WTC11 (cell line): Measurements from ENCODE around the gene CD1D. TPM values are rescaled to one million over a fixed set of nuclear protein-coding genes. Genes with fewer than 3 reads are reported as not detected.

Experiments
- ATAC-seq: fragments of 200-7000 bp; cut with Tn5 transposase; 2 replicates; pipeline ENCODE4 v1.10.0; 2021; ENCODE audit warnings: mild to moderate bottlenecking, moderate library complexity
- CTCF ChIA-PET: fragments of 300-600 bp; sonication (Branson Sonifier 250); formaldehyde crosslinking; loops from one replicate; lab custom pipeline; 2021; ENCODE audit warnings: antibody characterized with exemption; lab: Charles Lee
- POLR2A ChIA-PET: fragments of 350-600 bp; sonication (Branson Sonifier 250); formaldehyde crosslinking; loops from one replicate; lab custom pipeline; 2021; ENCODE audit warnings: antibody characterized with exemption; lab: Charles Lee
- DNase-seq: peaks from one replicate; pipeline ENCODE4 v3.0.0; 2021; ENCODE audit warnings: low spot score
- H3K27ac Mint-ChIP-seq: 2 replicates; pipeline ENCODE4 v1.8.0; 2021; ENCODE audit warnings: mixed read lengths
- H3K27me3 Mint-ChIP-seq: 2 replicates; pipeline ENCODE4 v1.8.0; 2021; ENCODE audit warnings: low read depth, mild to moderate bottlenecking, moderate library complexity, mixed read lengths
- H3K36me3 Mint-ChIP-seq: 2 replicates; pipeline ENCODE4 v1.8.0; 2021; ENCODE audit warnings: mixed read lengths
- H3K4me1 Mint-ChIP-seq: 2 replicates; pipeline ENCODE4 v1.8.0; 2022; ENCODE audit warnings: mixed read lengths
- H3K4me3 Mint-ChIP-seq: 2 replicates; pipeline ENCODE4 v1.8.0; 2021; ENCODE audit warnings: mild to moderate bottlenecking, moderate library complexity, mixed read lengths
- H3K9me3 Mint-ChIP-seq: 2 replicates; pipeline ENCODE4 v1.8.0; 2021; ENCODE audit warnings: mixed read lengths
- ARID4B ChIP-seq: sonication (generic); formaldehyde crosslinking; IDR thresholded peaks from 2 replicates; pipeline ENCODE4 v1.8.0; 2023; ENCODE audit warnings: missing genetic modification reagents, mild to moderate bottlenecking, borderline replicate concordance
- ATF3 ChIP-seq: sonication (generic); formaldehyde crosslinking; conservative IDR thresholded peaks from 2 replicates; pipeline ENCODE4 v1.8.1; 2022; ENCODE audit warnings: mild to moderate bottlenecking, missing genetic modification reagents
- ERG ChIP-seq: fragments of 250-450 bp; sonication (Bioruptor Pico); IDR thresholded peaks from 2 replicates; pipeline ENCODE4 v1.8.0; 2021; ENCODE audit warnings: mild to moderate bottlenecking
- FOXP1 ChIP-seq: sonication (generic); formaldehyde crosslinking; IDR thresholded peaks from 2 replicates; pipeline ENCODE4 v1.8.0; 2022; ENCODE audit warnings: missing genetic modification reagents, mild to moderate bottlenecking, moderate library complexity, borderline replicate concordance
- GTF2I ChIP-seq: fragments of 250-450 bp; sonication (Bioruptor Pico); conservative IDR thresholded peaks from 2 replicates; pipeline ENCODE4 v1.4.0; 2021; ENCODE audit warnings: mild to moderate bottlenecking
- JAZF1 ChIP-seq: fragments of 250-450 bp; sonication (Bioruptor Pico); IDR thresholded peaks from 2 replicates; pipeline ENCODE4 v1.9.0; 2021; ENCODE audit warnings: moderate library complexity, mild to moderate bottlenecking, inconsistent platforms
- NFYB ChIP-seq: sonication (generic); formaldehyde crosslinking; conservative IDR thresholded peaks from 2 replicates; pipeline ENCODE4 v1.8.0; 2022; ENCODE audit warnings: low read depth, missing genetic modification reagents
- OVOL2 ChIP-seq: fragments of 250-450 bp; sonication (Bioruptor Pico); IDR thresholded peaks from 2 replicates; pipeline ENCODE4 v1.9.0; 2021; ENCODE audit warnings: mild to moderate bottlenecking, borderline replicate concordance
- RELA ChIP-seq: sonication (generic); formaldehyde crosslinking; IDR thresholded peaks from 2 replicates; pipeline ENCODE4 v1.8.1; 2022; ENCODE audit warnings: missing genetic modification reagents, mild to moderate bottlenecking, borderline replicate concordance
- RORB ChIP-seq: fragments of 250-450 bp; sonication (Bioruptor Pico); IDR thresholded peaks from 2 replicates; pipeline ENCODE4 v1.9.0; 2021; ENCODE audit warnings: mild to moderate bottlenecking
- SP1 ChIP-seq: sonication (generic); formaldehyde crosslinking; conservative IDR thresholded peaks from 2 replicates; pipeline ENCODE4 v1.8.1; 2022; ENCODE audit warnings: missing genetic modification reagents
- USF2 ChIP-seq: sonication (generic); formaldehyde crosslinking; IDR thresholded peaks from 2 replicates; pipeline ENCODE4 v1.8.1; 2023; ENCODE audit warnings: mild to moderate bottlenecking, missing genetic modification reagents, moderate library complexity
- ZBTB21 ChIP-seq: sonication (generic); formaldehyde crosslinking; IDR thresholded peaks from 2 replicates; pipeline ENCODE4 v1.8.1; 2023; ENCODE audit warnings: mild to moderate bottlenecking, missing genetic modification reagents, borderline replicate concordance
- ZNF121 ChIP-seq: sonication (generic); formaldehyde crosslinking; IDR thresholded peaks from 2 replicates; pipeline ENCODE4 v1.8.0; 2023; ENCODE audit warnings: missing genetic modification reagents
- ZNF232 ChIP-seq: sonication (generic); formaldehyde crosslinking; IDR thresholded peaks from 2 replicates; pipeline ENCODE4 v1.8.0; 2022; ENCODE audit warnings: mild to moderate bottlenecking, missing genetic modification reagents
- ZNF281 ChIP-seq: sonication (generic); formaldehyde crosslinking; IDR thresholded peaks from 2 replicates; pipeline ENCODE4 v1.8.0; 2023; ENCODE audit warnings: mild to moderate bottlenecking, missing genetic modification reagents
- ZNF396 ChIP-seq: fragments of 250-450 bp; sonication (Bioruptor Pico); IDR thresholded peaks from 2 replicates; pipeline ENCODE4 v1.8.0; 2021; ENCODE audit warnings: mild to moderate bottlenecking, moderate library complexity, borderline replicate concordance
- ZNF423 ChIP-seq: fragments of 250-450 bp; sonication (Bioruptor Pico); IDR thresholded peaks from 2 replicates; pipeline ENCODE4 v2.1.2; 2022; ENCODE audit warnings: mild to moderate bottlenecking, moderate library complexity
- total RNA-seq: library from RNA; stranded (reverse); gene quantifications from 3 replicates; pipeline ENCODE4 v1.2.3, GENCODE V29; 2021

CD1D gene
- total RNA-seq, 1 experiment from 2014 or later: 4.7 TPM

GRCh38 chr1:158147869-158148268, 32.8 kb upstream of the CD1D start:
- TF ChIP-seq ZBTB21 (no peak), ERG (CRISPR knock-in tag) (no peak), JAZF1 (CRISPR knock-in tag) (no peak), ATF3 (no peak), ZNF121 (no peak), NFYB (CRISPR knock-in tag) (no peak), RORB (no peak), GTF2I (CRISPR knock-in tag) (no peak), SP1 (CRISPR knock-in tag) (no peak), ARID4B (CRISPR knock-in tag) (no peak), ZNF396 (CRISPR knock-in tag) (no peak), ZNF423 (CRISPR knock-in tag) (no peak), ZNF232 (CRISPR knock-in tag) (no peak)
- H3K27ac Mint-ChIP-seq: no peak overlapping the region
- DNase-seq (no peak), ATAC-seq (no peak)
- no peak overlapping the region for H3K4me3 Mint-ChIP-seq
- H3K36me3 Mint-ChIP-seq: no peaks in the 10 kb centered on the region
- H3K4me1 Mint-ChIP-seq: peaks cover 8% of the 10 kb centered on the region; the same call in 1 of the 2 replicates
- H3K9me3 Mint-ChIP-seq: peaks cover 17% of the 10 kb centered on the region
- ChIA-PET CTCF (interaction anchor here (0.7 kb wide), 1 partner anchor 56 kb away, joined by 4 read pairs; no protein-coding TSS in a partner anchor), POLR2A (no interaction called here)
- H3K27me3 Mint-ChIP-seq: peaks cover 71% of the 10 kb centered on the region

GRCh38 chr1:158148468-158148867, 32.2 kb upstream of the CD1D start:
- H3K27ac Mint-ChIP-seq: no peak overlapping the region
- no peak for DNase-seq
- no peak overlapping the region; the same call in 1 of the 2 replicates for H3K4me3 Mint-ChIP-seq
- TF ChIP-seq USF2 (CRISPR knock-in tag) (no peak), FOXP1 (CRISPR knock-in tag) (no peak), ARID4B (CRISPR knock-in tag) (no peak), RELA (CRISPR knock-in tag) (no peak), ZNF281 (CRISPR knock-in tag) (no peak), OVOL2 (CRISPR knock-in tag) (no peak)
- TF ChIP-seq, all 79 proteins: peak for 0
- Mint-ChIP-seq H3K4me1 (peaks cover 8% of the 10 kb centered on the region; the same call in 1 of the 2 replicates), H3K27me3 (peaks cover 72% of the 10 kb centered on the region), H3K9me3 (peaks cover 17% of the 10 kb centered on the region), H3K36me3 (no peaks in the 10 kb centered on the region)
- ATAC-seq: no peak
- POLR2A ChIA-PET: no interaction called here
- CTCF ChIA-PET: interaction anchor here (0.7 kb wide), 1 partner anchor 55 kb away, joined by 4 read pairs; no protein-coding TSS in a partner anchor
